GM19372 (cell line): Measurements from ENCODE around the gene LILRB3.
"Not testable (repeated sequence)": the region's sequence is repeated elsewhere in the genome, so short reads cannot be mapped to it uniquely, and the experiment has no call there.

Experiments used
- ATAC-seq: cut with Tn5 transposase; IDR thresholded peaks from one replicate; pipeline ENCODE4 v1.9.1; 2021; ENCODE audit warnings: mild to moderate bottlenecking, low read depth, moderate library complexity; ENCODE audit not compliant: unreplicated experiment

The LILRB3 gene

DNA sequence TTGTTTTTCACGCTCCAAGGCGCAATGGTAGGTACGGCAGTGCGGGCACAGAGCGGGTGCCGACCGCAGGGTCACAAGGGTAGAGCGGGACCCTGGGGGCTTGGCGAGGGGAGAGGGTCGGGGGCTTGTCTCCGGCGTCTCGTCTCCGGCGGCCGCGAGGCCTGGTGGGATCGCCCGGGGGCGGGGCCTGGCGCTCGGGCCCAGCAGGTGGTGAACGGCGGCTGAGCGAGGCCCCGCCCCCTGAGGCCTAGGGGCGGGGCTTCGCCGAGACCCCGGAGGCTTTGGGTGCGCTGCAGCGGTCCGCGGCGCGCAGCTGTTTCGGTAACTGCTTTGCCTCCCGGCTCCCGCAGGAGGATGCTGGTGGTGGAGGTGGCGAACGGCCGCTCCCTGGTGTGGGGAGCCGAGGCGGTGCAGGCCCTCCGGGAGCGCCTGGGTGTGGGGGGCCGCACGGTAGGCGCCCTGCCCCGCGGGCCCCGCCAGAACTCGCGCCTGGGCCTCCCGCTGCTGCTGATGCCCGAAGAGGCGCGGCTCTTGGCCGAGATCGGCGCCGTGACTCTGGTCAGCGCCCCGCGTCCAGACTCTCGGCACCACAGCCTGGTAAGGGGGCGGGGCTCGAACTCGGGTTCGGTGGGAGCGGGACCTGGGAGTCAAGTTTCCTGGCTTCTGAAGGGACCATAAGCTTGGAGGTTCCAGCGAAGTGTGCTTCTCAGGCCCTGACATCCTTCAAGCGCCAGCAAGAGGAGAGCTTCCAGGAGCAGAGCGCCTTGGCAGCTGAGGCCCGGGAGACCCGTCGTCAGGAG lies 31.6 kb downstream of the LILRB3 start, which contains the start of gene TSEN34:
TSEN34 (plus strand) TSS at position 298 of the 800 bp plus-strand sequence; CDS start at position 355, 57 bp downstream.
- ATAC-seq: peak; percentile 23

- ATAC-seq: peak; percentile 45
These were observed 32.2 kb downstream of the LILRB3 start for GRCh38 chr19:54190503-54191010.

GRCh38 chr19:54189735-54190502 lies 32.9 kb downstream of the LILRB3 start:
- ATAC-seq: peak; percentile 42

DNA sequence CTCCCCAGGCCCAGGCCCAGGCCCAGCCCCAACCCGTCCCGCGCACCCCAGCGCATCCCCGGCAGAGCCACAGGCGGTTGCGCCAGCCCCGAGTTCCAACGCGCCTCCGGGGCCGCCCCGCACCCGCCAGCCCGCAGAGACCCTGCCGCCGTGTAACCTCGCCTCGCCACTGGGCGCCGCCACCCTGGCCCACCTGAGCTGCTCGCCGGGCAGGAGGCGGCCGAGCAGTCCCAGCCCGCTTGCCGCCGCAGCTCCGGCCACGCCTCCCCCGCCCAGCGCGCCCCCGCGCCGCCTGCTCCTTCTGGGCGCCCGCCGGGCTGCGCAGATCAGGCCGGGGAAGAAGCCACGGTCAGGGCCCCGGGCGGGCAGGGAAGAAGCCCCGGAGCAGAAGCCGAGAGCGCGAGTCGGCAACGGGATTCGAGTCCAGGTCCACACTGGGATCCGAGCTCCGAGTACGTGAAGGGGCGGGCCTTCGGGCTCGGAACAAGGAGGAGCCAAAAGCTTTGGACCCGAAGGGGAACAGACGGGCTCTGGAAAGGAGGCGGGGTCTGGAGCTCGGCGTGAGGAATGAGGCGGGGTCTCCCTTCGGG lies 33.6 kb downstream of the LILRB3 start, which contains the start of gene MBOAT7:
MBOAT7 (minus strand) TSS at position 436 of the 590 bp plus-strand sequence. CDS start 1,072 bp downstream, outside the sequence.
- ATAC-seq: peak; percentile 12

DNA sequence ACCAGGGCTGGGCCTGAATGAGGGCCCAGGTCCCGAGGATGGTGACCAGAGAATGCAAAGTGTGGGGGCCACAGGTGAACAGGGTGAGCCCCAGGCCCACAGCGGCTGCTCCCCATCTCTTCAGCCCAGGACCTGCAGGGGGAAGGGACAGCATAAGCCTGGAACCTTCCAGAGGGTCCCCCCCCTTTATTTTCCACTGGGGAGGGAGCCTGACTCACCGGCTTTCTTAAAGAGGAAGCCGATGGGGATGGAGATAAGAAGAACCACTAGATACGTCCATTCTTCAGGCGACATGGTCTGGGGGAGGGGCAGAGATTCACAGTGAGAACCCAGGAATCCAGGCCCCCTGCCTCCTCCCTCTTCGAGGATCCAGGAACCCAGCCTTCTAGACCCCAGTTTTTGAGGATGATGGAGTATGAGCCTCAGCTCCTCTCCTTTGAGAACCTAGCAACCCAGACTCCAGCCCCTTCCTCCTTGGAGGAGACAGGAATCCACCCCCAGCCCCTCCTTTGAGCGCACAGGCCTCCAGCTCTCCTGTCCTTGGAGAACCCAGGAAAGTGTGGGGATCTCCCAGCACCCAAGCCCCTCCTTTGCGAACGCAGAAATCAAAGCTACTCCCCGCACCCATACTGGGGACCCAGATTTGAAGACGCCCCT lies 34.5 kb downstream of the LILRB3 start:
- ATAC-seq: no peak

- no peak for ATAC-seq
These were observed 35.8 kb downstream of the LILRB3 start for GRCh38 chr19:54186934-54187381.

DNA sequence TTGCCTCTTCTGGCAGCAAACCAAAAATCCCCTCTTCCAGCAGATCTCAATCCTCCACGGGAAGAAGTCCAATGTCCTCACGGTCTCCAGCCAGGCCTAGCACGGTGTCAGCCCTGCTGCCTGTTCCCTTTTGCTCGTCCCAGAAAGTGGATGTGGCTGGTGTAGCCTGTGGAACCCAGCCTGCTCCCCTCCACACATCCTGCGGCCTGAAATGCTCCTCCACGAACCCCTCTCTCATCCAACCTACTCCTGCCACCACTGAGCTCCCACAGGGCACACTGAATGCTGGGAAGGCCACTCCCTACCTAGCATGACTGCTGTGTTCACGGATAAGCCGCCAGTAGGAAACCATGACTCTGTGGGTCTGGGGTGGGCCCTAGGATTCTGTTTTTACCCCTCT lies 36.5 kb downstream of the LILRB3 start:
- no peak for ATAC-seq

DNA sequence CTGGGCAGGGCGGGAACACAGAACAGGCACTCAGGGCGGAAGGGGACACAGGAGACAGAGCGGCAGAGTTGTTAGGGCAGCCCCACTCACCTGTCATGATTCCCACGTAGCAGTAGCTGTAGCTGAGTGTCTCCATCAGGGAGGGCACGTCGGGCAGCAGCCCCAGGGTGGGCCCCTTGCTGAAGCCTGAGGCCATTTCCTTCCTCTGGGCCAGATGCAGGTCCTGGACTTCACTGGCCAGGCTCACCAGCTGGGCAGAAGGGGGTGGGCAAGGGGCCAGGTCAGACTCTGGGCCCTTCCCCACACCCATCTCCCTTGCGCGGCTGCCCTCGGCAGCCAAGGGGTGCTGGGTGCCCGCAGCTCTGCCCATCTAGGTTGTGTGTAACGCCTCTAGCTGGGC lies 39.4 kb downstream of the LILRB3 start:
- ATAC-seq: no peak

DNA sequence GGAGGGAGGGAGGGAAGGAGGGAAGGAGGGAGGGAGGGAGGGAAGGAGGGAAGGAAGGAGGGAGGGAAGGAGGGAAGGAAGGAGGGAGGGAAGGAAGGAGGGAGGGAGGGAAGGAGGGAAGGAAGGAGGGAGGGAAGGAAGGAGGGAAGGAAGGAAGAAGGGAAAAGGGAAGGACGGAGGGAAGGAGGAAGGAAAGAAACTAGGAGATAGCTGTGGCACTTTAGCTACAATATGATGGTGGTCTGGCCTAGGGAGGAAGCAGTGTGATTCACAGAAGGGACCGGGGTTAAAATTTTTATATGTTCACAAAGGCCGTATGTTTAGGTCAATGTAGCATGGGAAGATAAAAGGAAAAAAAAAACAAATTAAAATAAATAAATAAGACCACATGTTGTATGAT lies 40.9 kb downstream of the LILRB3 start:
- not testable (repeated sequence) for ATAC-seq

- ATAC-seq: no peak
These were observed 42.1 kb downstream of the LILRB3 start for GRCh38 chr19:54180691-54181091.

DNA sequence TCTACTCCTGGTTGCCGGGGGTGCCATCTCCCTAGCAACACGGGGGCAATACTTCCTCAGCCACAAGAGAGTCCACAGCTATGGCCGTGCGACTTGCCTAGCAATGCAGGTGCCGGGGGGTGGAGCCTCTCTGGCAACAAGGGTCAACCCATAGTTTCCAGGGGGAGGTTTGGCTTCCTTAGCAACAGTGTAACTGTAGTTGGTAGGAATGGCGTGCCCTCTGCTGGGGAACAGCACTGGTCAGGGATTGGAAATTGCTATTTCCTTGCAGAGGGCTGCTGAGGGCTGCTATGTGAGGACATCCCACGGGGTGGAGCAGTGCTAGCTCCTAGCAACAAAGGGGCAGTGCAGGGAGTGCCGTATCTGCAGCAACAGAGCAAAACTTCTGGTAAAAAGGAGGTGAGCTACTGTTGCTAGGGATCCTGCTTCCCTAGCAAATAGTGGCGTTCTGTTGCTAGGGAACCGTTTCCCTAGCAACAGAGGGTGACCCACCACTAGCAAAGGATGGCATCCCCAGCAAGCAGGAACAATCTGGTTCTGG lies 42.8 kb downstream of the LILRB3 start:
- no peak for ATAC-seq

DNA sequence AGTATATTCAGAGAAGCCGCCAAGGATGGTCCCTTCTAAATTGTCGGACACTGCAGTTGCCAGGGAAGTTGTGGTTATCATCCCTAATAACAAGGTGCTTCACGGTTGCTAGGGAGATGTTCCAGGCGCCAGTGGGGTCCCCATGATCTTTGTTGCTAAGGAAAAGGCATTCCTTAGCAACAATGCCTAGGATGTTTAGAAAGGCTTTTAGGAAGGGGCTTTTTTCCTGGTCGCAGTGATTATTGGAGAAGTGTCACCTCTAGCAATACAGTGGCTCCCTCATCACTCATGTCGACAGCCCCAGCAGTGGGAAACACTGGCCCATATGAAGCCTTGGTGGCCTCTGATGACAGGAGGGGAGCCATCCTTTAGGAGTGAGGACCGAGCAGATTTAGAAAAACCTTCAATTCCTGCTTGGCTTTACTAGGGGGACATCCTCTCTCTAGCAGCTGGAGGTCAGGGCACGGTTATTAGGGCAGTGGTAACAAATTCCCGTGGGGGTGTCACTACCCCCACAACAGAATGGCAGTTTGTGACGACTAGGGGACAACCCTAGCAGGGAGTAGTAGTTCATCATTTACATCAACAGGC lies 43.5 kb downstream of the LILRB3 start:
- ATAC-seq: no peak

DNA sequence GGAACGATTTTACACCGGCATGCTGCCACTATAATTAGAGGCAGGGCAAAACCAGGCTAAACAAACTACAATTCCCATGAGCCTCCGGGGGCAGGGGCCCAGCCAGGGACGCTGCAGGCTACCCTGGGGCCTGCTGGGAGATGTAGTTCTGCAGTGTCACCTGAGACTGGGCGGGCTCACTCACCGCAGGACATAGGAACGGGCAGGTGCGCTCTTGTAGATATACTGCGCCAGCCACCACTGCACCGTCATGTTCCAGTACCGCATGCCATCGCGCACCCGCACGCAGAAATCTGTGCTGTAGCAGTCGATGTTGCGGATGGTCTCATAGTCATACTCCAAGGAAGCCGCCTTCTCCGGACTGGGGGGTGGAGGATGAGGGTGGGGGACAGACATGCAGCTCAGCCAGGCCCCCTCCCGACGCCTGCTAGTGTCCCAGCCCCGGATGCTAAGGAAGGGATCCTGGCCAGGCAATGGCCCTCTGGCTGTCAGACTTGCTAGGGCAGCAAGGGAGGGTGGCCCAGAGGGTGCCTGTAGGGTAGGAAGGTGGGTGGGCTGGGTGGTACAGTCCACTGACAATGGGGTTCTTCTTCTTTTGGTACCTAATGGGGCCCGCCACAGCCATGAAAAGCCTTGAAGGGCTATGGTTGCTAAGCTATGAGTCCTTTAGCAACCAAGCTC lies 44.1 kb downstream of the LILRB3 start:
- ATAC-seq: no peak

- no peak for ATAC-seq
These were observed 48.6 kb downstream of the LILRB3 start for GRCh38 chr19:54173951-54174834.

- no peak for ATAC-seq
These were observed 49.5 kb downstream of the LILRB3 start for GRCh38 chr19:54173359-54173699.

GRCh38 chr19:54172471-54173358 lies 50.1 kb downstream of the LILRB3 start, which contains the start of gene TMC4:
TMC4 (minus strand) TSS chr19:54173160; CDS start chr19:54173117, 43 bp downstream.
- no peak for ATAC-seq
